ENCODE measurements around the gene PWWP2B.

PWWP2B gene

GRCh38 chr10:132356621-132357195 lies 40.3 kb upstream of the PWWP2B start:
- no peak overlapping the region for H3K4me3 ChIP-seq (replicated peaks in 1 of 2; ENCODE audit: low read depth in 2 of 2, low read length in 2 of 2)
- no peak for DNase-seq (ENCODE audit: low read depth in 2 of 2)
- TF ChIP-seq CTCF (IDR thresholded peaks at IDR 0.05; ENCODE audit: low read depth, low read length): no peak

GRCh38 chr10:132357286-132358058 lies 39.5 kb upstream of the PWWP2B start:
- DNase-seq (ENCODE audit: low read depth in 2 of 2): no peak
- no peak for TF ChIP-seq CTCF (IDR thresholded peaks at IDR 0.05; ENCODE audit: low read depth, low read length)

GRCh38 chr10:132359305-132360040 lies 37.5 kb upstream of the PWWP2B start:
- no peak for TF ChIP-seq CTCF (IDR thresholded peaks at IDR 0.05; ENCODE audit: low read depth, low read length)

More at GRCh38 chr10:132357286-132358058, 39.5 kb upstream of the PWWP2B start:
- H3K4me3 ChIP-seq (replicated peaks in 1 of 2; ENCODE audit: low read depth in 2 of 2, low read length in 2 of 2): no peak overlapping the region

GRCh38 chr10:132360766-132361447 lies 36.1 kb upstream of the PWWP2B start:
- H3K4me3 ChIP-seq (replicated peaks in 1 of 2; ENCODE audit: low read depth in 2 of 2, low read length in 2 of 2): no peak overlapping the region
- no peak for DNase-seq (ENCODE audit: low read depth in 2 of 2)
- TF ChIP-seq CTCF (IDR thresholded peaks at IDR 0.05; ENCODE audit: low read depth, low read length): peak; percentile 62

More at GRCh38 chr10:132359305-132360040, 37.5 kb upstream of the PWWP2B start:
- no peak overlapping the region for H3K4me3 ChIP-seq (replicated peaks in 1 of 2; ENCODE audit: low read depth in 2 of 2, low read length in 2 of 2)
- no peak for DNase-seq (ENCODE audit: low read depth in 2 of 2)

GRCh38 chr10:132361581-132362101 lies 35.4 kb upstream of the PWWP2B start:
- H3K4me3 ChIP-seq (replicated peaks in 1 of 2; ENCODE audit: low read depth in 2 of 2, low read length in 2 of 2): no peak overlapping the region
- DNase-seq (ENCODE audit: low read depth in 2 of 2): no peak
- no peak for TF ChIP-seq CTCF (IDR thresholded peaks at IDR 0.05; ENCODE audit: low read depth, low read length)

GRCh38 chr10:132362151-132362611 lies 34.8 kb upstream of the PWWP2B start:
- DNase-seq (ENCODE audit: low read depth in 2 of 2): no peak
- TF ChIP-seq CTCF (IDR thresholded peaks at IDR 0.05; ENCODE audit: low read depth, low read length): no peak

More at GRCh38 chr10:132362151-132362611, 34.8 kb upstream of the PWWP2B start:
- H3K4me3 ChIP-seq (replicated peaks in 1 of 2; ENCODE audit: low read depth in 2 of 2, low read length in 2 of 2): no peak overlapping the region

Measured in cardiac fibroblast (primary cell).